HG03139 (cell line): ENCODE measurements around the gene SEMA4A.
A peak's percentile ranks its signal among the peaks of the same experiment; 100 is the strongest.
"Not testable (repeated sequence)": the region's sequence is repeated elsewhere in the genome, so short reads cannot be mapped to it uniquely, and the experiment has no call there.

ENCODE experiments used
- ATAC-seq: cut with Tn5 transposase; IDR thresholded peaks from one replicate; pipeline ENCODE4 v1.9.1; 2021; ENCODE audit not compliant: unreplicated experiment

The SEMA4A gene

DNA sequence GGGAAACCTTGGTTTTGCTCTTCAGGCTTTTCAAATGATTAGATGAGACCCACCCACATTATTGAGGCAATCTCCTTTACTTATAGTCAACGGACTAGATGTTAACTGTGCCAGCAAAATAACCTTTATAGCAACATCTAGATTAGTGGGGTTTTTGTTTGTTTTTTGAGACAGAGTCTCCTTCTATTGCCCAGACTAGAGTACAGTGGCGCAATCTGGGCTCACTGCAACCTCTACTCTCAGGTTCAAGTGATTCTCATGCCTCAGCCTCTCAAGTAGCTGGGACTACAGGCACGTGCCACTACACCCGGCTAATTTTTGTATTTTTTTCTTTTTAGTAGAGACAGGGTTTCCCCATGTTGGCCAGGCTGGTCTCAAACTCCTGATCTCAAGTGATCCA, 36.9 kb downstream of the SEMA4A start:
- not testable (repeated sequence) for ATAC-seq

- ATAC-seq: no peak
Measured at GRCh38 chr1:156191292-156191964, 38.0 kb downstream of the SEMA4A start.

- ATAC-seq: no peak
Measured at GRCh38 chr1:156193208-156193487, 39.8 kb downstream of the SEMA4A start.

GRCh38 chr1:156193488-156194299, 40.3 kb downstream of the SEMA4A start, which contains the start of gene SLC25A44:
TSS of gene SLC25A44 (plus strand) at chr1:156194104. CDS start at chr1:156199848, 5,744 bp downstream.
- peak; percentile 94 for ATAC-seq

GRCh38 chr1:156194300-156194652, 40.9 kb downstream of the SEMA4A start:
- ATAC-seq: peak; percentile 2

- no peak for ATAC-seq
Measured at GRCh38 chr1:156195853-156196252, 42.5 kb downstream of the SEMA4A start.

DNA sequence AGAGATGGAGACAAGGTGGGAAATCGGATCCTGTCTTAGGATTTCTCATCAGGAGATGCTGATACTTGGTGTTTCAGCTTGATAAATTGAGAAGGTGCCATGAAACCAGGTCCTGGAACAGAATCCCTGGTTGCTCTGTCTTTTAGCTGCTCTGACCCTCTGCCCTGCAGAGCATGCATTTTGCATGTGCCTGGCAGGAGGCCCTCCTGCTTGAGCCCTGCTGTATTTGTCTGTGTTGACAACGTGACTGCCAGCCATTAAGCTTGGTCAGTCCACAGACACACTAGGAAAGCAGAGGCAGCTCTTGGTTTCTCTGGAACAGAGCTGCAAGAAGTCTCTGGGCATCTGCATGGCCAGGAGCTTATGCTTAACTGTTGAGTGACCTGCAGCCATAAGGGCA, 43.1 kb downstream of the SEMA4A start:
- ATAC-seq: no peak

DNA sequence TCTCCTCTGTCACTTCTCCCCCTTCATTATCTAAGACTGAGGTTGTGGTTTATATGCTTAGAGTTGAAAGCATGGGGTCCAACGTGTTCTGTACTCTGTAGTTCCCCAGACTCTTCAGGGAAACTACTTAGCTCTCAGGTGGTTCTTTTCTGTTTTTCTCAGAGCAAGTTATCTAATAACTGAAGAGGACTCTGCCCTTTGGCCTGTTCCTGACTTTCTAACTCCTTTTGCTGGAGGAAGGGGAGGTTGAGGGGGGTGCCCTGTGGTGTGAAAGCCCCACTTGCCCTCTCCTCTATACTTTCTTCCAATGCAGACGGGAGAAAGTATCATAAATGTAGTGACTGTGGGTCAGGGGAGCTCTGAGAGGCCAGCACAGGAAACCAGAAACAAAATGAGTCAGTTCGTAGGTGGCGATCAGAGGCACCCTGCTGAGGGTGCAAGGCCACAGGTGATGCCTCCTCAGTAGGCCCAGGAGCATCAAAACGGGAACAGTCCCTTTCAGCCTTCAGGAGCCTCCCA, 45.5 kb downstream of the SEMA4A start:
- ATAC-seq: no peak

- ATAC-seq: no peak
Measured at GRCh38 chr1:156200044-156200443, 46.7 kb downstream of the SEMA4A start.

DNA sequence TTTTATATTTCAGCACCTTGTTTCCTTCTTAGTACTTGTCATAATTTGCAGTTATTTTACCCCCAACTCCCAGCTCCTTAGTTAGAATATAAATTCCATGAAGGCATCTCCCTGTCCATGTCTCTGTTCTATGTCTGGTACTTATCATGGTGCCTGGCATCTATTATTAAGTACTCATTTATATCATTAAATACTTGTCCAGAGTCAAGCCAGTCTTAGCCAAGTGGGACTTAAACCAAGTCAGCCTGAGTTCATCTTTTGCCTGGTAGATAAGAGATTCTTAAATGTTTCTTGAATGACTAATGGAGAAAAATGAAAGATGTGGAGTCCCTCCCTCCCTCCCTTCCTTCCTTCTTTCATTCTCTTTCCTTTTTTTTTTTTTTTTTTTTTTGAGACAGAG, 49.9 kb downstream of the SEMA4A start:
- no peak for ATAC-seq

GRCh38 chr1:156204686-156205085, 51.3 kb downstream of the SEMA4A start:
- no peak for ATAC-seq

- no peak for ATAC-seq
Measured at GRCh38 chr1:156211243-156211642, 57.9 kb downstream of the SEMA4A start.

DNA sequence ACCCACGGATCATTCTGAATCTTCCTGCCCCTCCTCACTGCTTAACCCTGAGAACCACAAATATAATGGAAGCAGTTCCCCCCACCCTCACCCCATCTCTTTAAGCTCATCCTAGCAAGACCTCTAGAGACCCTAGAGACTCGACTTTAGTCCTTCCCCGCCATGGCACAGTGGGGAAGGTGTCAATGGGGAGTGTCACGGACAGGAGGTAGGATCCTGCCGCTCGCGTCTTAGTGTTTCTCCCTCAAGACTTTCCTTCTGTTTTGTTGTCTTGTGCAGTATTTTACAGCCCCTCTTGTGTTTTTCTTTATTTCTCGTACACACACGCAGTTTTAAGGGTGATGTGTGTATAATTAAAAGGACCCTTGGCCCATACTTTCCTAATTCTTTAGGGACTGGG, 58.7 kb downstream of the SEMA4A start:
- ATAC-seq: no peak

- peak; percentile 83 for ATAC-seq
Measured at GRCh38 chr1:156212833-156213643, 59.7 kb downstream of the SEMA4A start, which contains the start of gene PMF1. TSS of gene PMF1 (plus strand) at chr1:156213007. CDS start at chr1:156213016, 9 bp downstream.

- no peak for ATAC-seq
Measured at GRCh38 chr1:156213644-156213966, 60.2 kb downstream of the SEMA4A start.

DNA sequence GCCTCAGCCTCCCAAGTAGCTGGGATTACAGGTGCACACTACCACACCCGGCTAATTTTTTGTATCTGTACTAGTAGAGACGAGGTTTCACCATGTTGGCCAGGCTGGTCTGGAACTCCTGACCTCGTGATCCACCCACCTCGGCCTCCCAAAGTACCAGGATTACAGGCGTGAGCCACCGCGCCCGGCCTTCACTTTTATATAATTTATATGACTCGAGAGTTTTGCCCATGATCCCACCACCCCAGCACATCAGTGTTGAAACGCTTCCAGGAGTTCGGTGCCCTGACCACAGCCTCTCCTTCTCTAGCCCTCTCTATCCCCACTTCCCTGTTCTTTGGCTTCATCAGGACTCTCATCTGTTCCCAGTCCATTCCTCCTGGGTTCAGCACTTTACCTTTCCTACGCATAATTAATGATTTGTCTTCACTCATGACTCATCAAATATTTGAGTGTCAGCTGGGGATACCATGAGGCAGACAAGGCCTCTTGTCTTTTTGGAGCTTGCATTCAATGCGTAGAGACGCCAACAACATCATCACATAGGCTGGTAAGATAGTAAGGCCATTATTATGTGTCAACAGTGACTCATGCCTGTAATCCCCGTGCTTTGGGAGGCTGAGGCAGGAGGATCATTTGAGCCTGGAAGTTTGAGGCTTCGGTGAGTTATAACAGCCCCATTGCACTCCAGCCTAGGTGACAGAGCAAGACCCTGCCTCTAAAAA, 60.8 kb downstream of the SEMA4A start:
- no peak for ATAC-seq

GRCh38 chr1:156216361-156217086, 63.1 kb downstream of the SEMA4A start:
- not testable (repeated sequence) for ATAC-seq

- ATAC-seq: no peak
Measured at GRCh38 chr1:156217871-156218270, 64.5 kb downstream of the SEMA4A start.

GRCh38 chr1:156220226-156220625, 66.8 kb downstream of the SEMA4A start:
- ATAC-seq: no peak

GRCh38 chr1:156221986-156222692, 68.8 kb downstream of the SEMA4A start:
- ATAC-seq: no peak
